CD14-positive monocyte (primary cell): ENCODE measurements around the gene ZNF440. TPM values are rescaled to one million over a fixed set of nuclear protein-coding genes. Genes with fewer than 3 reads are reported as not detected.

ENCODE experiments used
- DNase-seq, 3 donors: peaks; one replicate each; pipeline ENCODE4 v3.0.0-alpha.2; 2011 to 2022
- H2AFZ ChIP-seq: 2 replicates; pipeline ENCODE4 v1.6.0; 2012; ENCODE audit warnings: mild to moderate bottlenecking, low read depth, low read length, inconsistent platforms; ENCODE audit not compliant: insufficient read depth, poor library complexity, severe bottlenecking
- H3K27ac ChIP-seq, 2 donors: 1 replicate in 1 of 2; 2 replicates in 1 of 2; pipeline ENCODE4 v1.5.1; 2012 to 2013; ENCODE audit warnings: low read length in 2 of 2, control low read depth in 1 of 2, inconsistent platforms in 1 of 2, low read depth in 1 of 2, mild to moderate bottlenecking in 1 of 2
- H3K27me3 ChIP-seq, 2 donors: one replicate each; pipeline versions ENCODE4 v1.6.0 to v1.6.1; 2011 to 2013; ENCODE audit warnings: low read length in 2 of 2; ENCODE audit not compliant: control insufficient read depth in 2 of 2, insufficient read depth in 2 of 2
- H3K36me3 ChIP-seq, 2 donors: replicated peaks in 1 of 2; 1 replicate in 1 of 2; 2 replicates in 1 of 2; pipeline versions ENCODE4 v1.5.1 to v1.6.1; 2012 to 2013; ENCODE audit warnings: low read length in 2 of 2, control low read depth in 1 of 2, inconsistent platforms in 1 of 2, mild to moderate bottlenecking in 1 of 2; ENCODE audit not compliant: insufficient read depth in 2 of 2, control insufficient read depth in 1 of 2
- H3K4me1 ChIP-seq, 2 donors: 1 replicate in 1 of 2; 2 replicates in 1 of 2; pipeline versions ENCODE4 v1.5.1 to v1.6.1; 2012 to 2013; ENCODE audit warnings: low read length in 2 of 2, control low read depth in 1 of 2, inconsistent platforms in 1 of 2, mild to moderate bottlenecking in 1 of 2, moderate library complexity in 1 of 2; ENCODE audit not compliant: insufficient read depth in 2 of 2, control insufficient read depth in 1 of 2
- H3K4me2 ChIP-seq: replicated peaks from 2 replicates; pipeline ENCODE3; 2012; ENCODE audit warnings: low read length, moderate library complexity, mild to moderate bottlenecking; ENCODE audit not compliant: poor library complexity, severe bottlenecking; ENCODE audit errors: extremely low read depth
- H3K4me3 ChIP-seq, 3 experiments: fragments of 200-600 bp in 1 of 3; sonication (generic) in 1 of 3; replicated peaks in 1 of 3; 1 replicate in 2 of 3; 2 replicates in 1 of 3; pipeline ENCODE4 v1.5.1; 2011 to 2013; ENCODE audit warnings: low read length in 3 of 3, mild to moderate bottlenecking in 3 of 3, control low read depth in 2 of 3, low read depth in 2 of 3, inconsistent platforms in 1 of 3, moderate library complexity in 1 of 3
- H3K79me2 ChIP-seq: 2 replicates; pipeline ENCODE4 v1.6.0; 2012; ENCODE audit warnings: mild to moderate bottlenecking, control low read depth, inconsistent platforms, low read length, moderate library complexity; ENCODE audit not compliant: insufficient read depth
- H3K9ac ChIP-seq: 2 replicates; pipeline ENCODE4 v1.6.0; 2017; ENCODE audit warnings: low read length, mild to moderate bottlenecking; ENCODE audit not compliant: insufficient read depth, poor library complexity, severe bottlenecking
- H3K9me3 ChIP-seq, 2 donors: replicated peaks in 1 of 2; 1 replicate in 1 of 2; 2 replicates in 1 of 2; pipeline versions ENCODE4 v1.5.1 to v1.6.1; 2012 to 2013; ENCODE audit warnings: low read length in 2 of 2, control low read depth in 1 of 2; ENCODE audit not compliant: control insufficient read depth in 1 of 2, insufficient read depth in 1 of 2
- H4K20me1 ChIP-seq: 2 replicates; pipeline ENCODE4 v1.6.0; 2012; ENCODE audit warnings: mild to moderate bottlenecking, low read length, control low read depth, moderate library complexity; ENCODE audit not compliant: insufficient read depth
- H3K27ac Mint-ChIP-seq, 7 donors: one replicate each; pipeline ENCODE4 v1.8.0; 2020; ENCODE audit warnings: mild to moderate bottlenecking in 7 of 7, mixed read lengths in 7 of 7, moderate library complexity in 6 of 7, inconsistent platforms in 2 of 7
- H3K27me3 Mint-ChIP-seq, 3 donors: one replicate each; pipeline ENCODE4 v1.8.0; 2021 to 2022; ENCODE audit warnings: low read depth in 3 of 3, mild to moderate bottlenecking in 3 of 3, mixed read lengths in 3 of 3, moderate library complexity in 3 of 3, inconsistent platforms in 1 of 3
- H3K36me3 Mint-ChIP-seq, 2 donors: one replicate each; pipeline ENCODE4 v1.8.0; 2020; ENCODE audit warnings: mixed read lengths in 2 of 2, inconsistent platforms in 1 of 2, mild to moderate bottlenecking in 1 of 2
- H3K4me1 Mint-ChIP-seq: one replicate; pipeline ENCODE4 v1.8.0; 2020; ENCODE audit warnings: mild to moderate bottlenecking, mixed read lengths
- H3K4me3 Mint-ChIP-seq, 2 donors: one replicate each; pipeline ENCODE4 v1.8.0; 2020; ENCODE audit warnings: mild to moderate bottlenecking in 2 of 2, mixed read lengths in 2 of 2, moderate library complexity in 1 of 2
- H3K9me3 Mint-ChIP-seq, 7 donors: one replicate each; pipeline ENCODE4 v1.8.0; 2020 to 2022; ENCODE audit warnings: mixed read lengths in 7 of 7, mild to moderate bottlenecking in 6 of 7, moderate library complexity in 6 of 7, inconsistent platforms in 2 of 7
- WGBS: methylation state at CpG from one replicate; pipeline ENCODE4 v1.1.5; 2013; ENCODE audit warnings: missing lambda C conversion rate; ENCODE audit not compliant: insufficient coverage; 5-methylcytosine and 5-hydroxymethylcytosine counted together
- intact Hi-C, 2 donors: fragments of 100-400 bp; cut with micrococcal nuclease; formaldehyde crosslinking; loops; one replicate each; pipeline versions ENCODE4 v1.15.0 to v1.15.1; 2023
- polyA minus RNA-seq: library from RNA; depleted of rRNA, polyadenylated mRNA; stranded (reverse); fragments of >200 nt; gene quantifications from 2 replicates; pipeline ENCODE4 v1.2.3, GENCODE V29; 2012
- polyA plus RNA-seq, 3 donors: library from polyadenylated mRNA; depleted of rRNA in 1 of 3; unstranded in 2 of 3; stranded (reverse) in 1 of 3; fragments of 300-500 nt in 2 of 3; fragments of >200 nt in 1 of 3; fragmentation: Illumina TruSeq in 2 of 3; gene quantifications; 1 replicate in 2 of 3; 2 replicates in 1 of 3; pipeline ENCODE4 v1.2.3, GENCODE V29; 2012 to 2021
- total RNA-seq, 12 experiments: library from RNA in 1 of 12; stranded (reverse) in 1 of 12; fragments of 120-200 nt in 1 of 12; gene quantifications; one replicate each; pipeline ENCODE4 v1.2.4 and lab custom pipeline; 2013 to 2026; ENCODE audit warnings: mixed read lengths in 6 of 12, inconsistent platforms in 1 of 12
- TF ChIP-seq, protein P1 (sequence below): fragments of 200-600 bp; IDR thresholded peaks from one replicate; pipeline ENCODE4 v1.8.0; 2022; ENCODE audit warnings: antibody characterized with exemption, mild to moderate bottlenecking

ZNF440 gene
- 11.4 TPM for total RNA-seq (2013)
- polyA plus RNA-seq = 1 to 10 TPM; 2.4 to 4.1 (median 3.4) TPM
- polyA minus RNA-seq = 2.5 TPM in 2 replicates
- total RNA-seq (lab: John Stamatoyannopoulos, UW) = 4.2 to 19.4 (median 13.7) reads per million in 11 experiments

- peaks cover 20% of the 10 kb centered on the region for H3K4me1 Mint-ChIP-seq
- peak within 1 kb of the TSS; percentile 81 to 96 (median 89) for H3K27ac Mint-ChIP-seq
- peaks cover 0 to 5% of the 10 kb centered on the region in 2 donors for H3K36me3 ChIP-seq
- H3K4me3 ChIP-seq = peak within 1 kb of the TSS; percentile 71 to 92 (median 84)
- TF ChIP-seq, protein P1, sequence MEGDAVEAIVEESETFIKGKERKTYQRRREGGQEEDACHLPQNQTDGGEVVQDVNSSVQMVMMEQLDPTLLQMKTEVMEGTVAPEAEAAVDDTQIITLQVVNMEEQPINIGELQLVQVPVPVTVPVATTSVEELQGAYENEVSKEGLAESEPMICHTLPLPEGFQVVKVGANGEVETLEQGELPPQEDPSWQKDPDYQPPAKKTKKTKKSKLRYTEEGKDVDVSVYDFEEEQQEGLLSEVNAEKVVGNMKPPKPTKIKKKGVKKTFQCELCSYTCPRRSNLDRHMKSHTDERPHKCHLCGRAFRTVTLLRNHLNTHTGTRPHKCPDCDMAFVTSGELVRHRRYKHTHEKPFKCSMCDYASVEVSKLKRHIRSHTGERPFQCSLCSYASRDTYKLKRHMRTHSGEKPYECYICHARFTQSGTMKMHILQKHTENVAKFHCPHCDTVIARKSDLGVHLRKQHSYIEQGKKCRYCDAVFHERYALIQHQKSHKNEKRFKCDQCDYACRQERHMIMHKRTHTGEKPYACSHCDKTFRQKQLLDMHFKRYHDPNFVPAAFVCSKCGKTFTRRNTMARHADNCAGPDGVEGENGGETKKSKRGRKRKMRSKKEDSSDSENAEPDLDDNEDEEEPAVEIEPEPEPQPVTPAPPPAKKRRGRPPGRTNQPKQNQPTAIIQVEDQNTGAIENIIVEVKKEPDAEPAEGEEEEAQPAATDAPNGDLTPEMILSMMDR = no peak
- H3K9me3 ChIP-seq = peaks cover 24 to 40% of the 10 kb centered on the region in 2 donors
- H3K27ac ChIP-seq = peak within 1 kb of the TSS; percentile 72 to 80
- H3K9ac ChIP-seq = peak within 1 kb of the TSS; percentile 79
- H3K36me3 Mint-ChIP-seq = peaks cover 12 to 30% of the 10 kb centered on the region in 2 donors
- peaks cover 18 to 49% (median 42%) of the 10 kb centered on the region in 7 donors for H3K9me3 Mint-ChIP-seq
- H3K79me2 ChIP-seq = peaks cover 8% of the 10 kb centered on the region
- H3K4me2 ChIP-seq = peak within 1 kb of the TSS; percentile 82
- intact Hi-C loops = loop anchor here (1.0 to 10.0 kb wide), 4 partner anchors 15 to 328 kb away; partner anchors contain the start of gene ZNF20 (in 1 of the 2)
- no peaks in the 10 kb centered on the region for H4K20me1 ChIP-seq
- H2AFZ ChIP-seq = peak within 1 kb of the TSS; percentile 90
- peaks cover 9 to 15% of the 10 kb centered on the region in 2 donors for H3K4me1 ChIP-seq
- H3K27me3 ChIP-seq = no peaks in the 10 kb centered on the region
- DNase-seq = peak; percentile 80 to 89 (median 80)
- peaks cover 0 to 2% (median 0%) of the 10 kb centered on the region in 3 donors for H3K27me3 Mint-ChIP-seq
- H3K4me3 Mint-ChIP-seq = peak within 1 kb of the TSS; percentile 93 to 95
- WGBS = under 1% methylated on average over 49 of the region's 55 CpGs
These were observed at the start of gene ZNF440 for GRCh38 chr19:11814029-11814699. ZNF440 (plus strand) TSS chr19:11814273; CDS start chr19:11814448, 175 bp downstream.

- peaks cover 13 to 20% of the 10 kb centered on the region in 2 donors for H3K4me1 ChIP-seq
- H3K36me3 ChIP-seq = peaks cover 0 to 12% of the 10 kb centered on the region in 2 donors
- H3K36me3 Mint-ChIP-seq = peaks cover 9 to 11% of the 10 kb centered on the region in 2 donors
- H3K9me3 Mint-ChIP-seq = peaks cover 40 to 66% (median 50%) of the 10 kb centered on the region in 7 donors
- peaks cover 22% of the 10 kb centered on the region for H3K4me1 Mint-ChIP-seq
- peak within 1 kb of the TSS; percentile 88 to 96 (median 94) for H3K27ac Mint-ChIP-seq
- peaks cover 35% of the 10 kb centered on the region for H3K79me2 ChIP-seq
- peak within 1 kb of the TSS; percentile 53 to 77 (median 69) for H3K4me3 ChIP-seq
- H3K27ac ChIP-seq = peak within 1 kb of the TSS; percentile 80 to 84
- peaks cover 32 to 34% of the 10 kb centered on the region in 2 donors for H3K9me3 ChIP-seq
- peak within 1 kb of the TSS; percentile 65 for H3K4me2 ChIP-seq
- peak within 1 kb of the TSS; percentile 85 for H3K9ac ChIP-seq
- peak; percentile 88 to 93 (median 91) for DNase-seq
- WGBS = 0% methylated on average over 53 of the region's 61 CpGs
- peaks cover 3 to 7% (median 6%) of the 10 kb centered on the region in 3 donors for H3K27me3 Mint-ChIP-seq
- intact Hi-C loops = no loop called here
- H3K4me3 Mint-ChIP-seq = peak within 1 kb of the TSS; percentile 97
- no peaks in the 10 kb centered on the region for H3K27me3 ChIP-seq
- no peaks in the 10 kb centered on the region for H4K20me1 ChIP-seq
- peak within 1 kb of the TSS; percentile 94 for H2AFZ ChIP-seq
- TF ChIP-seq, protein P1 = no peak
These were observed 47.2 kb upstream of the ZNF440 start, which contains the start of gene ZNF441 for GRCh38 chr19:11766597-11767591. ZNF441 (plus strand) TSS chr19:11767000; CDS start chr19:11767194, 194 bp downstream.
